K562 (cell line): ENCODE measurements around the gene DGLUCY. TPM values are rescaled to one million over a fixed set of nuclear protein-coding genes. Genes with fewer than 3 reads are reported as not detected.

ENCODE experiments used
- ATAC-seq: fragments of 200-7000 bp; cut with Tn5 transposase; 3 replicates; pipeline ENCODE4 v1.9.1; 2020; ENCODE audit warnings: moderate library complexity
- BruUV-seq: library from RNA; stranded (reverse); fragments of 400-500 nt; replicated peaks from 2 replicates; lab custom pipeline; 2021; lab: Mats Ljungman, UMichigan
- CTCF ChIA-PET: fragments of 300-600 bp; formaldehyde crosslinking; extraction: SDS; loops from one replicate; lab custom pipeline; 2021; ENCODE audit warnings: low intra/inter-chr PET ratio; lab: Yijun Ruan, JAX
- POLR2A ChIA-PET: fragments of 300-600, 350-650 bp; sonication (Branson Sonifier 250); formaldehyde crosslinking; extraction: SDS; loops from one replicate; lab custom pipeline; 2021; ENCODE audit warnings: antibody characterized with exemption, inconsistent platforms; lab: Yijun Ruan, JAX
- DNase-seq, 4 experiments: peaks; one replicate each; pipeline versions ENCODE4 v3.0.0 to v3.0.0-alpha.2; 2011 to 2018; ENCODE audit warnings: low spot score in 3 of 4, mixed read lengths in 3 of 4; ENCODE audit errors: extremely low read depth in 1 of 4
- FAIRE-seq: peaks from 2 replicates; lab custom pipeline; 2011; peaks lifted over from hg19 to GRCh38; lab: Jason Lieb, UNC
- H2AFZ ChIP-seq: 2 replicates; pipeline ENCODE4 v1.6.0; 2011; ENCODE audit warnings: low read depth, low read length, control low read depth, inconsistent platforms
- H3K27ac ChIP-seq: fragments of 200-600 bp; 3 replicates; pipeline ENCODE4 v1.8.0; 2011; ENCODE audit warnings: low read depth, mild to moderate bottlenecking, control low read depth, inconsistent platforms, low read length, moderate library complexity, mixed read lengths; ENCODE audit errors: extremely low read depth
- H3K27me3 ChIP-seq, 2 experiments: fragments of 300-600 bp in 1 of 2; 2 replicates in 1 of 2; 3 replicates in 1 of 2; pipeline versions ENCODE4 v1.6.0 to v1.8.0; 2011; ENCODE audit warnings: inconsistent platforms in 2 of 2, low read length in 2 of 2, mild to moderate bottlenecking in 1 of 2, mixed read lengths in 1 of 2, moderate library complexity in 1 of 2; ENCODE audit not compliant: control insufficient read depth in 2 of 2, insufficient read depth in 2 of 2
- H3K36me3 ChIP-seq: fragments of 300-600 bp; 3 replicates; pipeline ENCODE4 v1.8.0; 2011; ENCODE audit warnings: mild to moderate bottlenecking, low read length, inconsistent platforms; ENCODE audit not compliant: control insufficient read depth, insufficient read depth
- H3K4me1 ChIP-seq, 2 experiments: fragments of 200-600 bp in 1 of 2; replicated peaks in 1 of 2; 2 replicates in 1 of 2; 3 replicates in 1 of 2; pipeline versions ENCODE4 v1.5.1 to v1.8.0; 2011; ENCODE audit warnings: inconsistent platforms in 2 of 2, low read length in 2 of 2, mild to moderate bottlenecking in 1 of 2, mixed read lengths in 1 of 2, moderate library complexity in 1 of 2; ENCODE audit not compliant: control insufficient read depth in 2 of 2, insufficient read depth in 2 of 2
- H3K4me2 ChIP-seq: 2 replicates; pipeline ENCODE4 v1.6.1; 2011; ENCODE audit warnings: low read length, control low read depth, inconsistent platforms, mixed read lengths; ENCODE audit not compliant: insufficient read depth
- H3K4me3 ChIP-seq: fragments of 200-600 bp; sonication (generic), shearing (Covaris generic); 2 replicates; pipeline ENCODE4 v1.5.1; 2016; ENCODE audit warnings: control low read depth, inconsistent platforms
- H3K79me2 ChIP-seq: fragments of 200-600 bp; 3 replicates; pipeline ENCODE4 v1.8.0; 2011; ENCODE audit warnings: low read length, inconsistent platforms; ENCODE audit not compliant: control insufficient read depth, insufficient read depth
- H3K9ac ChIP-seq, 2 experiments: 2 replicates each; pipeline versions ENCODE4 v1.6.0 to v1.6.1; 2011; ENCODE audit warnings: low read depth in 2 of 2, low read length in 2 of 2, control low read depth in 1 of 2, inconsistent platforms in 1 of 2, mild to moderate bottlenecking in 1 of 2, mixed read lengths in 1 of 2; ENCODE audit not compliant: insufficient read depth in 1 of 2
- H3K9me1 ChIP-seq: one replicate; pipeline ENCODE4 v1.6.0; 2011; ENCODE audit warnings: inconsistent platforms, mild to moderate bottlenecking, low read length, moderate library complexity; ENCODE audit not compliant: control insufficient read depth, insufficient read depth
- H3K9me3 ChIP-seq: replicated peaks from 2 replicates; pipeline ENCODE4 v1.5.1; 2011; ENCODE audit warnings: low read depth, low read length, inconsistent platforms; ENCODE audit not compliant: control insufficient read depth, insufficient read depth
- H4K20me1 ChIP-seq: replicated peaks from 2 replicates; pipeline ENCODE4 v1.6.1; 2011; ENCODE audit warnings: low read length, inconsistent platforms, mixed read lengths; ENCODE audit not compliant: control insufficient read depth, insufficient read depth
- BRD9 ChIP-seq: fragments of 450-650 bp; IDR thresholded peaks from 2 replicates; pipeline ENCODE4 v1.6.1; 2018; ENCODE audit warnings: low read depth; ENCODE audit not compliant: partially characterized antibody
- CREB1 ChIP-seq, 2 experiments: sonication (generic) in 1 of 2; formaldehyde crosslinking in 1 of 2; IDR thresholded peaks; 2 replicates each; pipeline versions ENCODE4 v1.6.1 to v1.8.0; 2012 to 2022; ENCODE audit warnings: inconsistent platforms in 1 of 2, mild to moderate bottlenecking in 1 of 2, missing genetic modification reagents in 1 of 2, moderate library complexity in 1 of 2
- SAP30 ChIP-seq: fragments of 200-600 bp; sonication (generic); IDR thresholded peaks from 2 replicates; pipeline ENCODE4 v1.6.1; 2012; ENCODE audit warnings: borderline replicate concordance, low read depth, mild to moderate bottlenecking, moderate library complexity, low read length, control low read depth, inconsistent platforms; ENCODE audit not compliant: insufficient read depth, poor library complexity, severe bottlenecking
- TAF7 ChIP-seq: fragments of 450-650 bp; IDR thresholded peaks from 2 replicates; pipeline ENCODE4 v1.6.1; 2016; ENCODE audit warnings: missing genetic modification characterization, missing compliant biosample characterization
- ZNF717 ChIP-seq: fragments of 250-450 bp; sonication (Bioruptor Pico); IDR thresholded peaks from 2 replicates; pipeline ENCODE4 v1.5.0; 2021
- WGBS: fragments of 100-300 bp; shearing (Covaris generic); methylation state at CpG from one replicate; pipeline ENCODE4 v1.1.6; 2016; ENCODE audit warnings: low coverage, mixed read lengths; ENCODE audit not compliant: insufficient coverage; ENCODE audit errors: missing lambda C conversion rate; 5-methylcytosine and 5-hydroxymethylcytosine counted together
- in situ Hi-C: fragments of 300-500 bp; cut with MboI; formaldehyde crosslinking; loops from 4 replicates; pipeline ENCODE4 v1.15.0; 2018; ENCODE audit warnings: inconsistent platforms, mixed read lengths
- intact Hi-C: fragments of 100-400 bp; cut with micrococcal nuclease; formaldehyde crosslinking; loops from 2 replicates; pipeline ENCODE4 v1.14.2; 2022
- polyA plus RNA-seq, 8 experiments: library from polyadenylated mRNA; depleted of rRNA in 4 of 8; stranded (reverse) in 5 of 8; unstranded in 3 of 8; fragments of >200 nt; fragmentation: Nextera tagmentation in 2 of 8; fragmentation: Illumina TruSeq in 1 of 8; extraction: Ambion mirVana in 2 of 8; extraction: Trizol in 1 of 8; gene quantifications; 2 replicates each; pipeline versions ENCODE4 v1.2.1 to v1.2.3, GENCODE V29; 2011 to 2014; ENCODE audit warnings: inconsistent platforms in 1 of 8, missing spikeins in 1 of 8
- total RNA-seq, 7 experiments: library from RNA; depleted of rRNA in 6 of 7; stranded (reverse); fragments of >200 nt in 6 of 7; fragmentation: Illumina TruSeq in 2 of 7; extraction: Trizol in 2 of 7; gene quantifications; 2 replicates each; pipeline versions ENCODE4 v1.2.1 to v1.2.3, GENCODE V29; 2011 to 2021; ENCODE audit warnings: low replicate concordance in 1 of 7
- TF ChIP-seq, protein P1 (sequence below): sonication (generic); formaldehyde crosslinking; IDR thresholded peaks from 2 replicates; pipeline ENCODE4 v1.8.0; 2022; ENCODE audit warnings: mild to moderate bottlenecking, missing genetic modification reagents
- TF ChIP-seq, protein P2 (sequence below): fragments of 200-400 bp; formaldehyde crosslinking; IDR thresholded peaks from 2 replicates; pipeline ENCODE4 v1.6.1; 2017; ENCODE audit warnings: mild to moderate bottlenecking, low read depth, low read length, moderate library complexity
- TF ChIP-seq, protein P3 (sequence below): fragments of 450-650 bp; IDR thresholded peaks from 2 replicates; pipeline ENCODE4 v1.6.1; 2016

DGLUCY gene
- total and polyA plus RNA-seq, 9 of the 15 experiments (the other 6 are each of a cell fraction or from before 2014, with no cell fraction given): 9.9 to 28.4 (median 21.0) TPM

DNA sequence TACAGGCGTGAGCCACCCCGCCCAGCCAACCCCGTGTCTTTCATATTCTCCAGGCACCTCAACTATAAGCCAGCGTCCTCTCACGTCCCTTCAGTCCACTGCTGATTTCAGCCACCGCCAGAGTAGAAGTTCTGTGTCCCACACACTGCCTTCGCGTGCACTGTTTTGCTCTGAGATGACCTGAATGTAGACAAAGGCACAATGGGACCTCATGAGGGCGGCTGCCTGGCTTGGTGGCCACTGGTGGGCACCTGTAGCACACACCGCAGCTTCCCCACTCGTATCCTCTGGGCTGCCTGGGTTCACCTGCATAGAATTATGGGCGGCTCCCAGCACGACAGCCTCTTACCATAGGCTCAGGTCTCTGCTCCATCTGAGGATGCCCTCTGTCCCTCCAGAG lies 73.4 kb downstream of the DGLUCY start:
- Histone ChIP-seq H3K36me3 (peaks cover 38% of the 10 kb centered on the region), H3K4me3 (no peak overlapping the region), H2AFZ (no peak overlapping the region), H3K27ac (no peak overlapping the region), H3K9me3 (no peaks in the 10 kb centered on the region), H3K79me2 (no peaks in the 10 kb centered on the region), H4K20me1 (no peaks in the 10 kb centered on the region), H3K27me3 (no peaks in the 10 kb centered on the region), H3K4me2 (no peak overlapping the region), H3K9ac (no peak overlapping the region), H3K4me1 (no peaks in the 10 kb centered on the region; a peak in 1 of 5 replicates), H3K9me1 (no peaks in the 10 kb centered on the region)
- ChIA-PET CTCF (no interaction called here), POLR2A (interaction anchor here (0.6 kb wide), 1 partner anchor 14 kb away, joined by 5 read pairs; no protein-coding TSS in a partner anchor)
- intact Hi-C loops: no loop called here
- no peak for ATAC-seq
- no TSS peak for BruUV-seq
- DNase-seq: no peak
- in situ Hi-C loops: no loop called here
- FAIRE-seq: no peak
- TF ChIP-seq TAF7: no peak
- no peak for TF ChIP-seq ZNF717 (CRISPR knock-in tag)
- no peak for TF ChIP-seq CREB1 (IDR thresholded peaks at IDR 0.05)
- no peak for TF ChIP-seq CREB1 (CRISPR knock-in tag; IDR thresholded peaks at IDR 0.05)
- TF ChIP-seq, protein P1, sequence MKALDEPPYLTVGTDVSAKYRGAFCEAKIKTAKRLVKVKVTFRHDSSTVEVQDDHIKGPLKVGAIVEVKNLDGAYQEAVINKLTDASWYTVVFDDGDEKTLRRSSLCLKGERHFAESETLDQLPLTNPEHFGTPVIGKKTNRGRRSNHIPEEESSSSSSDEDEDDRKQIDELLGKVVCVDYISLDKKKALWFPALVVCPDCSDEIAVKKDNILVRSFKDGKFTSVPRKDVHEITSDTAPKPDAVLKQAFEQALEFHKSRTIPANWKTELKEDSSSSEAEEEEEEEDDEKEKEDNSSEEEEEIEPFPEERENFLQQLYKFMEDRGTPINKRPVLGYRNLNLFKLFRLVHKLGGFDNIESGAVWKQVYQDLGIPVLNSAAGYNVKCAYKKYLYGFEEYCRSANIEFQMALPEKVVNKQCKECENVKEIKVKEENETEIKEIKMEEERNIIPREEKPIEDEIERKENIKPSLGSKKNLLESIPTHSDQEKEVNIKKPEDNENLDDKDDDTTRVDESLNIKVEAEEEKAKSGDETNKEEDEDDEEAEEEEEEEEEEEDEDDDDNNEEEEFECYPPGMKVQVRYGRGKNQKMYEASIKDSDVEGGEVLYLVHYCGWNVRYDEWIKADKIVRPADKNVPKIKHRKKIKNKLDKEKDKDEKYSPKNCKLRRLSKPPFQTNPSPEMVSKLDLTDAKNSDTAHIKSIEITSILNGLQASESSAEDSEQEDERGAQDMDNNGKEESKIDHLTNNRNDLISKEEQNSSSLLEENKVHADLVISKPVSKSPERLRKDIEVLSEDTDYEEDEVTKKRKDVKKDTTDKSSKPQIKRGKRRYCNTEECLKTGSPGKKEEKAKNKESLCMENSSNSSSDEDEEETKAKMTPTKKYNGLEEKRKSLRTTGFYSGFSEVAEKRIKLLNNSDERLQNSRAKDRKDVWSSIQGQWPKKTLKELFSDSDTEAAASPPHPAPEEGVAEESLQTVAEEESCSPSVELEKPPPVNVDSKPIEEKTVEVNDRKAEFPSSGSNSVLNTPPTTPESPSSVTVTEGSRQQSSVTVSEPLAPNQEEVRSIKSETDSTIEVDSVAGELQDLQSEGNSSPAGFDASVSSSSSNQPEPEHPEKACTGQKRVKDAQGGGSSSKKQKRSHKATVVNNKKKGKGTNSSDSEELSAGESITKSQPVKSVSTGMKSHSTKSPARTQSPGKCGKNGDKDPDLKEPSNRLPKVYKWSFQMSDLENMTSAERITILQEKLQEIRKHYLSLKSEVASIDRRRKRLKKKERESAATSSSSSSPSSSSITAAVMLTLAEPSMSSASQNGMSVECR (CRISPR knock-in tag): no peak
- TF ChIP-seq BRD9: no peak
- TF ChIP-seq, protein P2, sequence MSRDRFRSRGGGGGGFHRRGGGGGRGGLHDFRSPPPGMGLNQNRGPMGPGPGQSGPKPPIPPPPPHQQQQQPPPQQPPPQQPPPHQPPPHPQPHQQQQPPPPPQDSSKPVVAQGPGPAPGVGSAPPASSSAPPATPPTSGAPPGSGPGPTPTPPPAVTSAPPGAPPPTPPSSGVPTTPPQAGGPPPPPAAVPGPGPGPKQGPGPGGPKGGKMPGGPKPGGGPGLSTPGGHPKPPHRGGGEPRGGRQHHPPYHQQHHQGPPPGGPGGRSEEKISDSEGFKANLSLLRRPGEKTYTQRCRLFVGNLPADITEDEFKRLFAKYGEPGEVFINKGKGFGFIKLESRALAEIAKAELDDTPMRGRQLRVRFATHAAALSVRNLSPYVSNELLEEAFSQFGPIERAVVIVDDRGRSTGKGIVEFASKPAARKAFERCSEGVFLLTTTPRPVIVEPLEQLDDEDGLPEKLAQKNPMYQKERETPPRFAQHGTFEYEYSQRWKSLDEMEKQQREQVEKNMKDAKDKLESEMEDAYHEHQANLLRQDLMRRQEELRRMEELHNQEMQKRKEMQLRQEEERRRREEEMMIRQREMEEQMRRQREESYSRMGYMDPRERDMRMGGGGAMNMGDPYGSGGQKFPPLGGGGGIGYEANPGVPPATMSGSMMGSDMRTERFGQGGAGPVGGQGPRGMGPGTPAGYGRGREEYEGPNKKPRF: no peak
- TF ChIP-seq SAP30: no peak
- TF ChIP-seq, protein P3, sequence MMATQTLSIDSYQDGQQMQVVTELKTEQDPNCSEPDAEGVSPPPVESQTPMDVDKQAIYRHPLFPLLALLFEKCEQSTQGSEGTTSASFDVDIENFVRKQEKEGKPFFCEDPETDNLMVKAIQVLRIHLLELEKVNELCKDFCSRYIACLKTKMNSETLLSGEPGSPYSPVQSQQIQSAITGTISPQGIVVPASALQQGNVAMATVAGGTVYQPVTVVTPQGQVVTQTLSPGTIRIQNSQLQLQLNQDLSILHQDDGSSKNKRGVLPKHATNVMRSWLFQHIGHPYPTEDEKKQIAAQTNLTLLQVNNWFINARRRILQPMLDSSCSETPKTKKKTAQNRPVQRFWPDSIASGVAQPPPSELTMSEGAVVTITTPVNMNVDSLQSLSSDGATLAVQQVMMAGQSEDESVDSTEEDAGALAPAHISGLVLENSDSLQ: no peak
- WGBS: 84% methylated on average over 8 of the region's 13 CpGs
